GM23338 (cell line): Measurements from ENCODE around the gene TMIGD2. TPM values are rescaled to one million over a fixed set of nuclear protein-coding genes. Genes with fewer than 3 reads are reported as not detected.

Experiments
- ATAC-seq: fragments of 200-7000 bp; cut with Tn5 transposase; 3 replicates; pipeline ENCODE4 v1.9.1; 2020
- DNase-seq: peaks from one replicate; pipeline ENCODE4 v3.0.0-alpha.2; 2015; ENCODE audit warnings: low spot score
- H2AFZ ChIP-seq: fragments of 200-600 bp; sonication (generic); 2 replicates; pipeline ENCODE4 v1.8.0; 2016; ENCODE audit warnings: antibody characterized with exemption, mild to moderate bottlenecking, moderate library complexity
- H3F3A ChIP-seq: fragments of 200-600 bp; sonication (generic); replicated peaks from 2 replicates; pipeline ENCODE4 v1.8.0; 2017; ENCODE audit warnings: antibody characterized with exemption, mixed run types, low read depth
- H3K27ac ChIP-seq: fragments of 200-600 bp; sonication (generic); 2 replicates; pipeline ENCODE4 v1.6.1; 2016; ENCODE audit warnings: low read depth
- H3K27me3 ChIP-seq: fragments of 200-600 bp; sonication (generic); 2 replicates; pipeline ENCODE4 v1.8.0; 2016; ENCODE audit warnings: mild to moderate bottlenecking, mixed run types, moderate library complexity; ENCODE audit not compliant: insufficient read depth
- H3K36me3 ChIP-seq: fragments of 200-600 bp; sonication (generic); 2 replicates; pipeline ENCODE4 v1.8.0; 2016; ENCODE audit warnings: mild to moderate bottlenecking; ENCODE audit not compliant: insufficient read depth
- H3K4me1 ChIP-seq: fragments of 200-600 bp; sonication (generic); 2 replicates; pipeline ENCODE4 v1.8.0; 2016; ENCODE audit warnings: mild to moderate bottlenecking, moderate library complexity; ENCODE audit not compliant: insufficient read depth
- H3K4me2 ChIP-seq: fragments of 200-600 bp; sonication (generic); 2 replicates; pipeline ENCODE4 v1.7.1; 2017; ENCODE audit warnings: mixed run types
- H3K4me3 ChIP-seq: fragments of 200-600 bp; sonication (generic); 2 replicates; pipeline ENCODE4 v1.6.1; 2016; ENCODE audit warnings: mixed run types
- H3K79me2 ChIP-seq: fragments of 200-600 bp; sonication (generic); replicated peaks from 2 replicates; pipeline ENCODE4 v1.8.0; 2017; ENCODE audit warnings: mild to moderate bottlenecking; ENCODE audit not compliant: insufficient read depth
- H3K9me2 ChIP-seq: fragments of 200-600 bp; sonication (generic); 2 replicates; pipeline ENCODE4 v1.8.0; 2017; ENCODE audit not compliant: insufficient read depth
- H4K20me1 ChIP-seq: fragments of 200-600 bp; sonication (generic); replicated peaks from 2 replicates; pipeline ENCODE4 v1.8.0; 2017; ENCODE audit warnings: mild to moderate bottlenecking; ENCODE audit not compliant: insufficient read depth
- H3K27ac Mint-ChIP-seq: 2 replicates; pipeline ENCODE4 v1.8.0; 2020; ENCODE audit warnings: inconsistent platforms, mild to moderate bottlenecking, moderate library complexity, mixed read lengths
- H3K27me3 Mint-ChIP-seq: 3 replicates; pipeline ENCODE4 v1.8.0; 2022; ENCODE audit warnings: low read depth, mild to moderate bottlenecking, moderate library complexity, mixed read lengths, inconsistent platforms; ENCODE audit not compliant: insufficient read depth, poor library complexity
- H3K36me3 Mint-ChIP-seq: 3 replicates; pipeline ENCODE4 v1.8.0; 2021; ENCODE audit warnings: low read depth, mild to moderate bottlenecking, inconsistent platforms, moderate library complexity, mixed read lengths
- H3K4me1 Mint-ChIP-seq: 3 replicates; pipeline ENCODE4 v1.8.0; 2020; ENCODE audit warnings: mild to moderate bottlenecking, inconsistent platforms, mixed read lengths
- H3K4me3 Mint-ChIP-seq: 3 replicates; pipeline ENCODE4 v1.8.0; 2021; ENCODE audit warnings: moderate library complexity, mild to moderate bottlenecking, inconsistent platforms, mixed read lengths
- H3K9me3 Mint-ChIP-seq: 3 replicates; pipeline ENCODE4 v1.8.0; 2020; ENCODE audit warnings: moderate library complexity, mild to moderate bottlenecking, inconsistent platforms, mixed read lengths
- ETS1 ChIP-seq: IDR thresholded peaks from 2 replicates; pipeline ENCODE4 v1.6.1; 2016; ENCODE audit warnings: antibody characterized with exemption
- JUNB ChIP-seq: IDR thresholded peaks from one replicate; pipeline ENCODE4 v1.6.1; 2016; ENCODE audit warnings: antibody characterized with exemption; ENCODE audit not compliant: unreplicated experiment
- REST ChIP-seq: IDR thresholded peaks from one replicate; pipeline ENCODE4 v1.6.1; 2018; ENCODE audit warnings: antibody characterized with exemption; ENCODE audit not compliant: unreplicated experiment
- ZNF462 ChIP-seq: fragments of 250-450 bp; sonication (Bioruptor Pico); IDR thresholded peaks from 2 replicates; pipeline ENCODE4 v1.5.0; 2020; ENCODE audit warnings: mild to moderate bottlenecking, moderate library complexity
- polyA plus RNA-seq: library from polyadenylated mRNA; unstranded; fragments of >200 nt; fragmentation: Nextera tagmentation; extraction: Ambion mirVana; gene quantifications from 2 replicates; pipeline ENCODE4 v1.2.1, GENCODE V29; 2016
- total RNA-seq: library from RNA; depleted of rRNA; stranded (reverse); fragments of >200 nt; shearing (Covaris generic); gene quantifications from 2 replicates; pipeline ENCODE4 v1.2.3, GENCODE V29; 2014

Gene TMIGD2
- total and polyA plus RNA-seq, 2 experiments from 2014 or later = 0.76 to 0.79 TPM

GRCh38 chr19:4266253-4267000 is 35.8 kb downstream of the TMIGD2 start:
- TF ChIP-seq JUNB = no peak
- Histone ChIP-seq H3K4me1 (no peaks in the 10 kb centered on the region), H3K79me2 (no peaks in the 10 kb centered on the region), H3K9me2 (no peaks in the 10 kb centered on the region), H3K36me3 (no peaks in the 10 kb centered on the region; the same call in 1 of the 2 replicates), H3K4me2 (no peak overlapping the region), H3K27ac (no peak overlapping the region), H4K20me1 (no peaks in the 10 kb centered on the region; the same call in 1 of the 2 replicates), H3K27me3 (no peaks in the 10 kb centered on the region), H3K4me3 (no peak overlapping the region), H3F3A (no peaks in the 10 kb centered on the region; the same call in 1 of the 2 replicates), H2AFZ (no peak overlapping the region)
- Mint-ChIP-seq H3K27ac (no peak overlapping the region), H3K36me3 (peaks cover 34% of the 10 kb centered on the region), H3K27me3 (peaks cover 13% of the 10 kb centered on the region), H3K4me3 (no peak overlapping the region; the same call in 2 of the 3 replicates), H3K4me1 (0 out of 3 replicates have a peak, but pooled peaks cover 3% of the 10 kb centered on the region), H3K9me3 (no peaks in the 10 kb centered on the region)
- ATAC-seq (no peak), DNase-seq (no peak)

GRCh38 chr19:4264812-4265211 is 37.4 kb downstream of the TMIGD2 start:
- Mint-ChIP-seq H3K4me3 (no peak overlapping the region), H3K9me3 (no peaks in the 10 kb centered on the region), H3K4me1 (0 out of 3 replicates have a peak, but pooled peaks cover 3% of the 10 kb centered on the region), H3K27ac (no peak overlapping the region), H3K36me3 (peaks cover 36% of the 10 kb centered on the region), H3K27me3 (peaks cover 13% of the 10 kb centered on the region)
- Histone ChIP-seq H3K4me2 (no peak overlapping the region), H3K27me3 (no peaks in the 10 kb centered on the region), H3K4me3 (no peak overlapping the region), H3K9me2 (no peaks in the 10 kb centered on the region), H3K79me2 (no peaks in the 10 kb centered on the region), H2AFZ (no peak overlapping the region), H3K27ac (no peak overlapping the region), H3K36me3 (no peaks in the 10 kb centered on the region; the same call in 1 of the 2 replicates), H4K20me1 (no peaks in the 10 kb centered on the region; the same call in 1 of the 2 replicates), H3K4me1 (no peaks in the 10 kb centered on the region), H3F3A (no peaks in the 10 kb centered on the region; the same call in 1 of the 2 replicates)
- DNase-seq (no peak), ATAC-seq (no peak)
- TF ChIP-seq ETS1 (no peak), REST (no peak), ZNF462 (CRISPR knock-in tag) (no peak)
